Measurements from ENCODE around the gene MYO3B.

The MYO3B gene

GRCh38 chr2:170695521-170696410, 517.8 kb downstream of the MYO3B start:
- no peaks in the 10 kb centered on the region for H3K36me3 ChIP-seq (ENCODE audit: control insufficient read depth, insufficient read depth, low read length)
- peaks cover 4% of the 10 kb centered on the region for H3K4me1 ChIP-seq (ENCODE audit: control insufficient read depth, insufficient read depth, low read length)
- H3K27me3 ChIP-seq (ENCODE audit: control insufficient read depth, insufficient read depth, low read length), result no peaks in the 10 kb centered on the region
- H3K9ac ChIP-seq (ENCODE audit: low read depth, low read length), result no peak overlapping the region
- H3K4me3 ChIP-seq (ENCODE audit: low read depth, low read length), result no peak overlapping the region
- H3K9me3 ChIP-seq (ENCODE audit: control insufficient read depth, insufficient read depth, low read length), result no peaks in the 10 kb centered on the region

GRCh38 chr2:170696948-170697347, 519.0 kb downstream of the MYO3B start:
- H3K9ac ChIP-seq (ENCODE audit: low read depth, low read length), result no peak overlapping the region
- peaks cover 4% of the 10 kb centered on the region for H3K4me1 ChIP-seq (ENCODE audit: control insufficient read depth, insufficient read depth, low read length)
- no peaks in the 10 kb centered on the region for H3K36me3 ChIP-seq (ENCODE audit: control insufficient read depth, insufficient read depth, low read length)
- no peaks in the 10 kb centered on the region for H3K27me3 ChIP-seq (ENCODE audit: control insufficient read depth, insufficient read depth, low read length)
- no peaks in the 10 kb centered on the region for H3K9me3 ChIP-seq (ENCODE audit: control insufficient read depth, insufficient read depth, low read length)
- H3K4me3 ChIP-seq (ENCODE audit: low read depth, low read length), result no peak overlapping the region

- no peaks in the 10 kb centered on the region for H3K27me3 ChIP-seq (ENCODE audit: control insufficient read depth, insufficient read depth, low read length)
- H3K9ac ChIP-seq (ENCODE audit: low read depth, low read length), result no peak overlapping the region
- no peaks in the 10 kb centered on the region for H3K36me3 ChIP-seq (ENCODE audit: control insufficient read depth, insufficient read depth, low read length)
- H3K4me1 ChIP-seq (ENCODE audit: control insufficient read depth, insufficient read depth, low read length), result peaks cover 4% of the 10 kb centered on the region
- H3K9me3 ChIP-seq (ENCODE audit: control insufficient read depth, insufficient read depth, low read length), result no peaks in the 10 kb centered on the region
- no peak overlapping the region for H3K4me3 ChIP-seq (ENCODE audit: low read depth, low read length)
Measured at GRCh38 chr2:170701011-170701410, 523.1 kb downstream of the MYO3B start.

DNA sequence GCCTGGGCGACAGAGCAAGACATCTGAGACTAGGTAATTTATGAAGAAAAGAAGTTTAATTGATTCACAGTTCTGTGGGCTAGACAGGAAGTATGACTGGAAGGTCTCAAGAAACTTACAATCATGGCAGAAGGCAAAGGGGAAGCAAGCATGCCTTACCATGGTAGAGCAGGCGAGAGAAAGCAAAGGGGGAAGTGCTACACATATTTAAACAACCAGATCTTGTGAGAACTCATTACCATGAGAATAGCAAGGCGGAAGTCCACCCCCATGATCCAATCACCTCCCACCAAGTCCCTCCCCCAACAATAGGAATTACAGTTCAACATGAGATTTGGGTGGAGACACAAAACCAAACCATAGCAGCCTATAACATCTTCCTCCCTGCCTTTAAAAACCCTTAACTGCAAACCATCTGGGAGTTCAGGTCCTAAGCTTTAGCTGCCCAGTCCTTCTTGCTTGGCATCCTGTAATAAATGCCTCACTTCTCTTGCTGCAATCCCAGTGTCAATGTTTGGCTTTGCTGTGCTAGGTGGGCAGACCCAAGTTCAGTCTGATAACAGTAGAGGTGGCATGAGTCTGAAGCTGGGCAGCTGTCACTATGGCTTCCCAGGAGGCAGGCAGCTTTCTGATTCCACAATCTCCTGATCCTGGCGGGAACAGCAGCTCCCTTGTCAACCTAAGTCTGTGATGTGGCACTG, 526.0 kb downstream of the MYO3B start:
- peaks cover 7% of the 10 kb centered on the region for H3K4me1 ChIP-seq (ENCODE audit: control insufficient read depth, insufficient read depth, low read length)
- H3K36me3 ChIP-seq (ENCODE audit: control insufficient read depth, insufficient read depth, low read length), result no peaks in the 10 kb centered on the region

More for the DNA sequence above, 526.0 kb downstream of the MYO3B start:
- Histone ChIP-seq H3K4me3 (ENCODE audit: low read depth, low read length) (no peak overlapping the region), H3K9ac (ENCODE audit: low read depth, low read length) (no peak overlapping the region), H3K9me3 (ENCODE audit: control insufficient read depth, insufficient read depth, low read length) (no peaks in the 10 kb centered on the region), H3K27me3 (ENCODE audit: control insufficient read depth, insufficient read depth, low read length) (peaks cover 28% of the 10 kb centered on the region)

All from iPS-15b (cell line).